ENCODE results near the gene CCDC34. TPM values are rescaled to one million over a fixed set of nuclear protein-coding genes. Genes with fewer than 3 reads are reported as not detected.

The CCDC34 gene
- total RNA-seq, 1 donor from 2014 or later, result 5.6 TPM

GRCh38 chr11:27391331-27392015 lies 28.5 kb upstream of the CCDC34 start:
- DNase-seq (ENCODE audit: low read depth), result no peak
- Histone ChIP-seq H3K4me3 (ENCODE audit: low read depth, low read length) (no peak overlapping the region), H3K27me3 (ENCODE audit: control insufficient read depth, insufficient read depth, low read length) (no peaks in the 10 kb centered on the region), H3K36me3 (ENCODE audit: control insufficient read depth, insufficient read depth, low read length) (no peaks in the 10 kb centered on the region)
- TF ChIP-seq CTCF (IDR thresholded peaks at IDR 0.05; ENCODE audit: insufficient read depth, low read length, poor library complexity, severe bottlenecking), result no peak

- no peaks in the 10 kb centered on the region for H3K27me3 ChIP-seq (ENCODE audit: control insufficient read depth, insufficient read depth, low read length)
- no peak for DNase-seq (ENCODE audit: low read depth)
- TF ChIP-seq CTCF (IDR thresholded peaks at IDR 0.05; ENCODE audit: insufficient read depth, low read length, poor library complexity, severe bottlenecking), result no peak
These were observed 27.6 kb upstream of the CCDC34 start for GRCh38 chr11:27390318-27391295.

GRCh38 chr11:27388869-27389268 lies 25.9 kb upstream of the CCDC34 start:
- no peak for DNase-seq (ENCODE audit: low read depth)
- TF ChIP-seq CTCF (IDR thresholded peaks at IDR 0.05; ENCODE audit: insufficient read depth, low read length, poor library complexity, severe bottlenecking), result no peak
- Histone ChIP-seq H3K4me3 (ENCODE audit: low read depth, low read length) (no peak overlapping the region), H3K36me3 (ENCODE audit: control insufficient read depth, insufficient read depth, low read length) (no peaks in the 10 kb centered on the region), H3K27me3 (ENCODE audit: control insufficient read depth, insufficient read depth, low read length) (no peaks in the 10 kb centered on the region)

More at GRCh38 chr11:27390318-27391295, 27.6 kb upstream of the CCDC34 start:
- H3K36me3 ChIP-seq (ENCODE audit: control insufficient read depth, insufficient read depth, low read length), result no peaks in the 10 kb centered on the region
- H3K4me3 ChIP-seq (ENCODE audit: low read depth, low read length), result no peak overlapping the region

GRCh38 chr11:27388001-27388400 lies 25.0 kb upstream of the CCDC34 start:
- no peak for DNase-seq (ENCODE audit: low read depth)
- H3K36me3 ChIP-seq (ENCODE audit: control insufficient read depth, insufficient read depth, low read length), result no peaks in the 10 kb centered on the region
- TF ChIP-seq CTCF (IDR thresholded peaks at IDR 0.05; ENCODE audit: insufficient read depth, low read length, poor library complexity, severe bottlenecking), result no peak
- no peaks in the 10 kb centered on the region for H3K27me3 ChIP-seq (ENCODE audit: control insufficient read depth, insufficient read depth, low read length)
- H3K4me3 ChIP-seq (ENCODE audit: low read depth, low read length), result no peak overlapping the region

- no peak for DNase-seq (ENCODE audit: low read depth)
- TF ChIP-seq CTCF (IDR thresholded peaks at IDR 0.05; ENCODE audit: insufficient read depth, low read length, poor library complexity, severe bottlenecking), result no peak
- Histone ChIP-seq H3K4me3 (ENCODE audit: low read depth, low read length) (no peak overlapping the region), H3K36me3 (ENCODE audit: control insufficient read depth, insufficient read depth, low read length) (no peaks in the 10 kb centered on the region), H3K27me3 (ENCODE audit: control insufficient read depth, insufficient read depth, low read length) (no peaks in the 10 kb centered on the region)
These were observed 24.3 kb upstream of the CCDC34 start for GRCh38 chr11:27387362-27387761.

All from kidney epithelial cell (primary cell).